Endothelial cell of umbilical vein (primary cell): Measurements from ENCODE around the gene PRPS1L1. TPM values are rescaled to one million over a fixed set of nuclear protein-coding genes. Genes with fewer than 3 reads are reported as not detected.

Source experiments
- BruUV-seq: library from RNA; stranded (reverse); fragments of 400-500 nt; replicated peaks from 2 replicates; lab custom pipeline; 2021; lab: Mats Ljungman, UMichigan
- CTCF ChIA-PET: fragments of 300-600, 350-600 bp; sonication (Branson Sonifier 250); formaldehyde crosslinking; loops from one replicate; lab custom pipeline; 2021; ENCODE audit warnings: antibody characterized with exemption, inconsistent platforms; lab: Charles Lee
- POLR2A ChIA-PET: fragments of 300-600, 350-600 bp; sonication (Branson Sonifier 250); formaldehyde crosslinking; loops from one replicate; lab custom pipeline; 2021; ENCODE audit warnings: antibody characterized with exemption, inconsistent platforms; lab: Charles Lee
- DNase-seq: peaks from one replicate; pipeline ENCODE4 v3.0.0-alpha.2; 2011; ENCODE audit warnings: low read depth, low spot score
- FAIRE-seq: peaks from 2 replicates; lab custom pipeline; 2011; peaks lifted over from hg19 to GRCh38; lab: Jason Lieb, UNC
- H2AFZ ChIP-seq: 2 replicates; pipeline ENCODE4 v1.6.0; 2012; ENCODE audit warnings: low read depth, low read length, control low read depth, inconsistent platforms
- H3K27ac ChIP-seq: 2 replicates; pipeline ENCODE4 v1.5.1; 2011; ENCODE audit warnings: low read depth, mild to moderate bottlenecking, control low read depth, low read length, moderate library complexity; ENCODE audit not compliant: insufficient read depth
- H3K27me3 ChIP-seq, 2 experiments: 2 replicates each; pipeline versions ENCODE4 v1.6.0 to v1.6.1; 2011; ENCODE audit warnings: low read length in 2 of 2, mixed read lengths in 1 of 2; ENCODE audit not compliant: control insufficient read depth in 2 of 2, insufficient read depth in 2 of 2
- H3K36me3 ChIP-seq, 2 experiments: 2 replicates in 1 of 2; 3 replicates in 1 of 2; pipeline ENCODE4 v1.5.1; 2011; ENCODE audit warnings: low read length in 2 of 2, mild to moderate bottlenecking in 1 of 2, moderate library complexity in 1 of 2; ENCODE audit not compliant: control insufficient read depth in 2 of 2, insufficient read depth in 2 of 2; ENCODE audit errors: extremely low read depth in 1 of 2
- H3K4me1 ChIP-seq: 3 replicates; pipeline ENCODE4 v1.5.1; 2011; ENCODE audit warnings: mild to moderate bottlenecking, low read length; ENCODE audit not compliant: control insufficient read depth, insufficient read depth; ENCODE audit errors: extremely low read depth
- H3K4me2 ChIP-seq: 2 replicates; pipeline ENCODE4 v1.6.1; 2011; ENCODE audit warnings: low read length, control low read depth, mixed read lengths; ENCODE audit not compliant: insufficient read depth
- H3K4me3 ChIP-seq, 3 experiments: fragments of 200-600 bp in 1 of 3; sonication (generic), shearing (Covaris generic) in 1 of 3; replicated peaks in 1 of 3; 2 replicates each; pipeline ENCODE4 v1.5.1; 2011 to 2016; ENCODE audit warnings: control low read depth in 3 of 3, low read length in 3 of 3, mild to moderate bottlenecking in 2 of 3, inconsistent platforms in 1 of 3, low read depth in 1 of 3, moderate library complexity in 1 of 3; ENCODE audit not compliant: insufficient read depth in 1 of 3
- H3K79me2 ChIP-seq: 2 replicates; pipeline ENCODE4 v1.6.0; 2012; ENCODE audit warnings: low read length, inconsistent platforms; ENCODE audit not compliant: control insufficient read depth, insufficient read depth
- H3K9ac ChIP-seq: replicated peaks from 2 replicates; pipeline ENCODE3; 2011; ENCODE audit warnings: low read length, control low read depth; ENCODE audit not compliant: insufficient read depth; ENCODE audit errors: extremely low read depth
- H3K9me1 ChIP-seq: replicated peaks from 3 replicates; pipeline ENCODE4 v1.6.0; 2011; ENCODE audit warnings: mild to moderate bottlenecking, low read length; ENCODE audit not compliant: control insufficient read depth, insufficient read depth; ENCODE audit errors: extremely low read depth
- H3K9me3 ChIP-seq: replicated peaks from 2 replicates; pipeline ENCODE4 v1.5.1; 2012; ENCODE audit warnings: low read length, inconsistent platforms; ENCODE audit not compliant: control insufficient read depth, insufficient read depth
- H4K20me1 ChIP-seq: replicated peaks from 2 replicates; pipeline ENCODE3; 2011; ENCODE audit warnings: mild to moderate bottlenecking, low read length; ENCODE audit not compliant: control insufficient read depth, insufficient read depth; ENCODE audit errors: extremely low read depth
- CTCF ChIP-seq, 2 donors: IDR thresholded peaks; 1 replicate in 1 of 2; 2 replicates in 1 of 2; pipeline ENCODE4 v1.5.1; 2011; ENCODE audit warnings: low read length in 2 of 2, mild to moderate bottlenecking in 2 of 2, moderate library complexity in 2 of 2, control low read depth in 1 of 2, inconsistent platforms in 1 of 2, low read depth in 1 of 2; ENCODE audit not compliant: insufficient read depth in 1 of 2; ENCODE audit errors: extremely low read depth in 1 of 2
- EZH2 ChIP-seq: IDR thresholded peaks from 2 replicates; pipeline ENCODE4 v1.6.1; 2012; ENCODE audit warnings: borderline replicate concordance, low read depth, mild to moderate bottlenecking, moderate library complexity, low read length, inconsistent platforms; ENCODE audit not compliant: severe bottlenecking
- FOS ChIP-seq: IDR thresholded peaks from 2 replicates; pipeline ENCODE4 v1.6.1; 2011; ENCODE audit warnings: mild to moderate bottlenecking, low read length, moderate library complexity, borderline replicate concordance; ENCODE audit not compliant: insufficient read depth
- GATA2 ChIP-seq: IDR thresholded peaks from 2 replicates; pipeline ENCODE4 v1.7.0; 2011; ENCODE audit warnings: low read depth, mild to moderate bottlenecking, moderate library complexity, mixed read lengths, low read length; ENCODE audit not compliant: insufficient read length, insufficient read depth
- JUN ChIP-seq: IDR thresholded peaks from 2 replicates; pipeline ENCODE4 v1.6.1; 2011; ENCODE audit warnings: borderline replicate concordance, low read depth; ENCODE audit not compliant: insufficient read length, insufficient read depth
- MAX ChIP-seq: IDR thresholded peaks from 2 replicates; pipeline ENCODE4 v1.6.1; 2011; ENCODE audit not compliant: insufficient read depth, insufficient read length
- MYC ChIP-seq: IDR thresholded peaks from one replicate; pipeline ENCODE4 v1.6.1; 2011; ENCODE audit warnings: mild to moderate bottlenecking, low read depth, low read length
- POLR2A ChIP-seq: IDR thresholded peaks from 2 replicates; pipeline ENCODE4 v1.6.1; 2012; ENCODE audit warnings: low read depth, mild to moderate bottlenecking, control low read depth, low read length
- POLR2AphosphoS5 ChIP-seq: IDR thresholded peaks from 2 replicates; pipeline ENCODE4 v1.6.1; 2012; ENCODE audit warnings: low read depth, mild to moderate bottlenecking, control low read depth, low read length, moderate library complexity; ENCODE audit not compliant: insufficient read depth
- dilution Hi-C: fragments of 300-500 bp; cut with MboI; formaldehyde crosslinking; loops from one replicate; pipeline ENCODE4 v1.15.0; 2019; ENCODE audit warnings: low sequenced_read_pairs; ENCODE audit not compliant: extremely low pct_ligation_motif_present
- intact Hi-C: fragments of 100-400 bp; cut with micrococcal nuclease; formaldehyde crosslinking; loops from one replicate; pipeline ENCODE4 v1.10.0; 2022
- polyA plus RNA-seq, 4 experiments: library from polyadenylated mRNA; depleted of rRNA in 3 of 4; stranded (reverse) in 3 of 4; unstranded in 1 of 4; fragments of >200 nt; gene quantifications; 2 replicates each; pipeline versions ENCODE4 v1.2.1 to v1.2.3, GENCODE V29; 2011 to 2012; ENCODE audit warnings: missing spikeins in 1 of 4
- total RNA-seq: library from RNA; stranded (reverse); gene quantifications from 2 replicates; pipeline ENCODE4 v1.2.3, GENCODE V29; 2021

Gene PRPS1L1
- total and polyA plus RNA-seq, 2 donors (not counting 3 experiments of a cell fraction or from before 2014, with no cell fraction given): not detected

GRCh38 chr7:18030758-18031157 lies 3.1 kb upstream of the PRPS1L1 start:
- intact Hi-C loops (no loop called here), dilution Hi-C loops (no loop called here)
- CTCF ChIA-PET: interaction anchor here (1.0 to 3.0 kb wide), 5 partner anchors 10 to 261 kb away, joined by 3 to 7 read pairs (median 3); no protein-coding TSS in a partner anchor
- no peak overlapping the region for H3K4me2 ChIP-seq
- TF ChIP-seq MYC (no peak), JUN (no peak), EZH2 (no peak), POLR2AphosphoS5 (no peak), POLR2A (no peak), MAX (no peak), CTCF (IDR thresholded peaks at IDR 0.05; ENCODE audit: extremely low read depth in 1 of 2, insufficient read depth in 1 of 2, low read depth in 1 of 2, low read length in 2 of 2) (no peak), FOS (no peak), GATA2 (no peak)
- no peaks in the 10 kb centered on the region for H4K20me1 ChIP-seq
- H2AFZ ChIP-seq: peak overlapping the region; percentile 50
- no peak overlapping the region for H3K4me3 ChIP-seq
- no peak overlapping the region for H3K9ac ChIP-seq
- H3K9me1 ChIP-seq: no peaks in the 10 kb centered on the region
- POLR2A ChIA-PET: no interaction called here
- H3K27ac ChIP-seq: no peak overlapping the region
- H3K27me3 ChIP-seq: no peaks in the 10 kb centered on the region
- BruUV-seq: no TSS peak
- no peak for FAIRE-seq
- H3K36me3 ChIP-seq: no peaks in the 10 kb centered on the region
- no peaks in the 10 kb centered on the region for H3K4me1 ChIP-seq
- no peak for DNase-seq
- no peaks in the 10 kb centered on the region for H3K9me3 ChIP-seq
- H3K79me2 ChIP-seq: no peaks in the 10 kb centered on the region
